OCI-LY3 (cell line): ENCODE measurements around the gene CFAP45.

ENCODE experiments used
- H2AFZ ChIP-seq: fragments of 200-600, 300-600 bp; shearing (Covaris generic); 2 replicates; pipeline ENCODE4 v1.6.0; 2014; ENCODE audit warnings: antibody characterized with exemption, low read depth, low read length
- H3K27ac ChIP-seq: fragments of 200-600, 300-600 bp; sonication (generic); 2 replicates; pipeline ENCODE4 v1.5.1; 2014; ENCODE audit warnings: mild to moderate bottlenecking, low read length, moderate library complexity, mixed read lengths
- H3K27me3 ChIP-seq: fragments of 200-600, 300-600 bp; sonication (generic); 2 replicates; pipeline ENCODE4 v1.6.1; 2014; ENCODE audit warnings: low read depth, low read length, mixed read lengths
- H3K36me3 ChIP-seq: fragments of 200-600, 300-600 bp; sonication (generic); replicated peaks from 2 replicates; pipeline ENCODE3; 2014; ENCODE audit warnings: low read depth, low read length, mixed read lengths
- H3K4me1 ChIP-seq: fragments of 300-600, 200-600 bp; sonication (generic); 2 replicates; pipeline ENCODE4 v1.6.1; 2014; ENCODE audit warnings: low read length, mixed read lengths
- H3K4me2 ChIP-seq: fragments of 200-600, 300-600 bp; sonication (generic); 2 replicates; pipeline ENCODE4 v1.6.1; 2014; ENCODE audit warnings: low read length, mixed read lengths
- H3K4me3 ChIP-seq: fragments of 300-600, 200-600 bp; sonication (generic); 2 replicates; pipeline ENCODE4 v1.5.1; 2014; ENCODE audit warnings: antibody characterized with exemption, mild to moderate bottlenecking, low read length, moderate library complexity
- H3K79me2 ChIP-seq: fragments of 300-600, 200-600 bp; shearing (Covaris generic); 2 replicates; pipeline ENCODE4 v1.6.1; 2014; ENCODE audit warnings: mild to moderate bottlenecking, low read length, mixed read lengths
- H3K9ac ChIP-seq: fragments of 300-600, 200-600 bp; shearing (Covaris generic); 2 replicates; pipeline ENCODE4 v1.6.0; 2014; ENCODE audit warnings: mild to moderate bottlenecking, low read length, moderate library complexity
- H3K9me3 ChIP-seq: fragments of 200-600, 300-600 bp; shearing (Covaris generic); 2 replicates; pipeline ENCODE4 v1.6.1; 2014; ENCODE audit warnings: low read length, mixed read lengths; ENCODE audit not compliant: insufficient read depth
- H4K20me1 ChIP-seq: fragments of 200-600, 300-600 bp; sonication (generic); 2 replicates; pipeline ENCODE4 v1.6.1; 2016; ENCODE audit warnings: low read length, mixed read lengths; ENCODE audit not compliant: insufficient read depth
- EZH2phosphoT487 ChIP-seq: fragments of 200-600 bp; shearing (Covaris generic); IDR thresholded peaks from 2 replicates; pipeline ENCODE4 v1.6.1; 2018; ENCODE audit warnings: antibody characterized with exemption, mixed run types, low read depth
- TF ChIP-seq, protein P1 (sequence below): fragments of 200-600, 300-600 bp; sonication (generic); IDR thresholded peaks from 2 replicates; pipeline ENCODE4 v1.5.1; 2014; ENCODE audit warnings: antibody characterized with exemption, low read length, low read depth

The CFAP45 gene

DNA sequence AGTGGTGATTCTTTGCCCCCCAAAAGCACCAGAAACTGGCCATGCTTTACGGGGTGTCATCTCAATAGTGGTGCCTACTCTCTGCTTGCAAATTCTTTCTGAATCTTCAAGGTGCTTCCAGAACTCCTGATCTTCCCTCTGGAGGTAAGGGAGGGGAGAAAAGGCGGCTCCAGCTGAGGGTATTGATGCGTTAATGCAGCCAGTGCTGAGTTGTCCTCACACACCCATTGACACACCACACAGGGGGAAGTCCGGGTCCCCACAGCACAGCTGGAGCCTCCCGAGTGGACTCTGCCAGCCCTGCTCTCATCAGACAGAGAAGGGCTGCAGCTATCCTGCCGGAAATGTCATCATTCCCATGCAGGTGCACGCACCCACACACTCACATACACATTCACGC is 38.7 kb downstream of the CFAP45 start:
- no peak overlapping the region for H3K9ac ChIP-seq
- H4K20me1 ChIP-seq, result no peaks in the 10 kb centered on the region
- peaks cover 19% of the 10 kb centered on the region for H3K27me3 ChIP-seq
- H2AFZ ChIP-seq, result no peak overlapping the region
- H3K27ac ChIP-seq, result no peak overlapping the region
- no peaks in the 10 kb centered on the region for H3K9me3 ChIP-seq
- no peaks in the 10 kb centered on the region for H3K79me2 ChIP-seq
- H3K36me3 ChIP-seq, result no peaks in the 10 kb centered on the region
- H3K4me2 ChIP-seq, result no peak overlapping the region
- no peak overlapping the region for H3K4me3 ChIP-seq
- H3K4me1 ChIP-seq, result no peaks in the 10 kb centered on the region
- no peak for TF ChIP-seq EZH2phosphoT487
- TF ChIP-seq, protein P1, sequence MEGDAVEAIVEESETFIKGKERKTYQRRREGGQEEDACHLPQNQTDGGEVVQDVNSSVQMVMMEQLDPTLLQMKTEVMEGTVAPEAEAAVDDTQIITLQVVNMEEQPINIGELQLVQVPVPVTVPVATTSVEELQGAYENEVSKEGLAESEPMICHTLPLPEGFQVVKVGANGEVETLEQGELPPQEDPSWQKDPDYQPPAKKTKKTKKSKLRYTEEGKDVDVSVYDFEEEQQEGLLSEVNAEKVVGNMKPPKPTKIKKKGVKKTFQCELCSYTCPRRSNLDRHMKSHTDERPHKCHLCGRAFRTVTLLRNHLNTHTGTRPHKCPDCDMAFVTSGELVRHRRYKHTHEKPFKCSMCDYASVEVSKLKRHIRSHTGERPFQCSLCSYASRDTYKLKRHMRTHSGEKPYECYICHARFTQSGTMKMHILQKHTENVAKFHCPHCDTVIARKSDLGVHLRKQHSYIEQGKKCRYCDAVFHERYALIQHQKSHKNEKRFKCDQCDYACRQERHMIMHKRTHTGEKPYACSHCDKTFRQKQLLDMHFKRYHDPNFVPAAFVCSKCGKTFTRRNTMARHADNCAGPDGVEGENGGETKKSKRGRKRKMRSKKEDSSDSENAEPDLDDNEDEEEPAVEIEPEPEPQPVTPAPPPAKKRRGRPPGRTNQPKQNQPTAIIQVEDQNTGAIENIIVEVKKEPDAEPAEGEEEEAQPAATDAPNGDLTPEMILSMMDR, result no peak

- TF ChIP-seq, protein P1, result no peak
- H3K9me3 ChIP-seq, result no peaks in the 10 kb centered on the region
- no peaks in the 10 kb centered on the region for H3K36me3 ChIP-seq
- H3K79me2 ChIP-seq, result no peaks in the 10 kb centered on the region
- peaks cover 19% of the 10 kb centered on the region for H3K27me3 ChIP-seq
- H2AFZ ChIP-seq, result no peak overlapping the region
- no peak overlapping the region for H3K4me2 ChIP-seq
- H3K27ac ChIP-seq, result no peak overlapping the region
- H3K4me1 ChIP-seq, result no peaks in the 10 kb centered on the region
- H3K9ac ChIP-seq, result no peak overlapping the region
- H4K20me1 ChIP-seq, result no peaks in the 10 kb centered on the region
- no peak overlapping the region for H3K4me3 ChIP-seq
Observed at GRCh38 chr1:159860456-159860855, 39.5 kb downstream of the CFAP45 start.

GRCh38 chr1:159859767-159860322 is 40.1 kb downstream of the CFAP45 start:
- no peaks in the 10 kb centered on the region for H3K79me2 ChIP-seq
- H2AFZ ChIP-seq, result no peak overlapping the region
- no peaks in the 10 kb centered on the region for H3K9me3 ChIP-seq
- no peak overlapping the region for H3K9ac ChIP-seq
- H3K4me3 ChIP-seq, result no peak overlapping the region
- no peaks in the 10 kb centered on the region for H3K36me3 ChIP-seq
- H3K27ac ChIP-seq, result no peak overlapping the region
- TF ChIP-seq, protein P1, result no peak
- no peak for TF ChIP-seq EZH2phosphoT487
- peaks cover 22% of the 10 kb centered on the region for H3K27me3 ChIP-seq
- no peaks in the 10 kb centered on the region for H4K20me1 ChIP-seq
- no peak overlapping the region for H3K4me2 ChIP-seq
- H3K4me1 ChIP-seq, result no peaks in the 10 kb centered on the region

GRCh38 chr1:159857889-159858288 is 42.1 kb downstream of the CFAP45 start:
- TF ChIP-seq EZH2phosphoT487, result no peak
- TF ChIP-seq, protein P1, result no peak
- H3K4me2 ChIP-seq, result no peak overlapping the region
- H3K4me1 ChIP-seq, result no peaks in the 10 kb centered on the region
- no peak overlapping the region for H3K27ac ChIP-seq
- H3K36me3 ChIP-seq, result no peaks in the 10 kb centered on the region
- H4K20me1 ChIP-seq, result no peaks in the 10 kb centered on the region
- no peaks in the 10 kb centered on the region for H3K79me2 ChIP-seq
- H3K9ac ChIP-seq, result no peak overlapping the region
- H3K4me3 ChIP-seq, result no peak overlapping the region
- H3K9me3 ChIP-seq, result no peaks in the 10 kb centered on the region
- no peak overlapping the region for H2AFZ ChIP-seq
- H3K27me3 ChIP-seq, result peaks cover 27% of the 10 kb centered on the region
